ENCODE results near the gene RPS13. TPM values are rescaled to one million over a fixed set of nuclear protein-coding genes. Genes with fewer than 3 reads are reported as not detected.
A peak's percentile ranks its signal among the peaks of the same experiment; 100 is the strongest.
"Not testable (repeated sequence)": the region's sequence is repeated elsewhere in the genome, so short reads cannot be mapped to it uniquely, and the experiment has no call there.

Gene RPS13
- total RNA-seq, 2 donors from 2014 or later, result 970 to 1,088 TPM

DNA sequence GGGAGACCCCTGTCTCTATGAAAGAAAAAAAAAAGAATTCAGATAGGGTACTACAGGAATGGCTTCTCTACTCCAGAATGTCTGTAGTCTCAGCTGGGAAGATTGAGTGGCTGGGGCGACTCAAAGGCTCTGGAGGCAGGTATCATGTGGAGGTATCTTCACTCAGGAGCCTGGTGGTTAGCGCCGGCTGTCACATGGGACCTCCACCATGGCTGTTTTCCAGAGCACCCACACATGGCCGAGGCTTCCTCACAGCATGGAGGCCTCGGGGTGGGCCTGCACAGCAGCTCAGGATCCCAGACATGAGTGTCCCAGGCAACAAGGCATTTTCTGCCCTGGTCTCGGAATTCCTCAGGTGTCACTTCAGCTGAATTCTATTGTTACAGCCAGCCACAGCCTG lies 10.1 kb downstream of the RPS13 start:
- Mint-ChIP-seq H3K4me1 (no peaks in the 10 kb centered on the region), H3K4me3 (no peak overlapping the region), H3K27me3 (ENCODE audit: insufficient read depth) (no peaks in the 10 kb centered on the region), H3K9me3 (peaks cover 2% of the 10 kb centered on the region), H3K36me3 (ENCODE audit: low read depth) (peaks cover 4% of the 10 kb centered on the region), H3K27ac (no peak overlapping the region)
- TF ChIP-seq, protein P1, sequence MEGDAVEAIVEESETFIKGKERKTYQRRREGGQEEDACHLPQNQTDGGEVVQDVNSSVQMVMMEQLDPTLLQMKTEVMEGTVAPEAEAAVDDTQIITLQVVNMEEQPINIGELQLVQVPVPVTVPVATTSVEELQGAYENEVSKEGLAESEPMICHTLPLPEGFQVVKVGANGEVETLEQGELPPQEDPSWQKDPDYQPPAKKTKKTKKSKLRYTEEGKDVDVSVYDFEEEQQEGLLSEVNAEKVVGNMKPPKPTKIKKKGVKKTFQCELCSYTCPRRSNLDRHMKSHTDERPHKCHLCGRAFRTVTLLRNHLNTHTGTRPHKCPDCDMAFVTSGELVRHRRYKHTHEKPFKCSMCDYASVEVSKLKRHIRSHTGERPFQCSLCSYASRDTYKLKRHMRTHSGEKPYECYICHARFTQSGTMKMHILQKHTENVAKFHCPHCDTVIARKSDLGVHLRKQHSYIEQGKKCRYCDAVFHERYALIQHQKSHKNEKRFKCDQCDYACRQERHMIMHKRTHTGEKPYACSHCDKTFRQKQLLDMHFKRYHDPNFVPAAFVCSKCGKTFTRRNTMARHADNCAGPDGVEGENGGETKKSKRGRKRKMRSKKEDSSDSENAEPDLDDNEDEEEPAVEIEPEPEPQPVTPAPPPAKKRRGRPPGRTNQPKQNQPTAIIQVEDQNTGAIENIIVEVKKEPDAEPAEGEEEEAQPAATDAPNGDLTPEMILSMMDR (conservative IDR thresholded peaks at IDR 0.05), result no peak
- Histone ChIP-seq H3K36me3 (ENCODE audit: control insufficient read depth, insufficient read depth, low read length) (no peaks in the 10 kb centered on the region), H3K4me3 (ENCODE audit: low read length) (no peak overlapping the region), H3K27me3 (ENCODE audit: control insufficient read depth, insufficient read depth, low read length, poor library complexity, severe bottlenecking) (no peaks in the 10 kb centered on the region), H3K4me1 (ENCODE audit: control insufficient read depth, insufficient read depth, low read length) (no peaks in the 10 kb centered on the region), H3K27ac (ENCODE audit: low read depth, low read length) (no peak overlapping the region), H3K9me3 (ENCODE audit: control insufficient read depth, low read length) (no peaks in the 10 kb centered on the region), H3K9ac (ENCODE audit: extremely low read depth, low read length, poor library complexity, severe bottlenecking) (no peak overlapping the region)
- DNase-seq, result no peak
- WGBS, 2 experiments (ENCODE audit: insufficient coverage in 1 of 2, insufficient read length in 1 of 2), result 89 to 91% methylated on average over 6 of the region's 6 CpGs

DNA sequence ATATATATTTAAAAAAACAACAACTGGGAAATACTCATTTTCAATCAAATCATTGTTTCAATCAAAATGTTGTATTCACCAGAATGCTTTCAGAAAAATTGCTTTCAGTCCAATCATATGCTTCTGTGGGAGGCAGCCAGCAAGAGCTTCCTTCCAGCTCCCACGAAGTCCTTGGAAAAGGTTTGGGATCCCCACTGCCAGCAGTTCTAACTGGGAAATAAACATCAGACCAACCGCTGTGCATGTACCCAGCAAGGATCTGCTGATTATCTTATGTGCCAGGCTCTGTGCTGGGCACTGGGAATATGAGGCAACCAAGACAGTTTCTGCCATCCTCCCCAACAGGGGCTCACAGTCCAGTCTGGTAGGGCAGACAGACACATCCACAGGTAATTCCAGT lies 10.8 kb downstream of the RPS13 start:
- no peaks in the 10 kb centered on the region for H3K27me3 ChIP-seq (ENCODE audit: control insufficient read depth, insufficient read depth, low read length, poor library complexity, severe bottlenecking)
- Mint-ChIP-seq H3K9me3 (peaks cover 2% of the 10 kb centered on the region), H3K4me3 (no peak overlapping the region), H3K4me1 (no peaks in the 10 kb centered on the region), H3K36me3 (ENCODE audit: low read depth) (peaks cover 4% of the 10 kb centered on the region), H3K27ac (no peak overlapping the region), H3K27me3 (ENCODE audit: insufficient read depth) (no peaks in the 10 kb centered on the region)
- TF ChIP-seq, protein P1 (conservative IDR thresholded peaks at IDR 0.05), result no peak
- H3K9ac ChIP-seq (ENCODE audit: extremely low read depth, low read length, poor library complexity, severe bottlenecking), result no peak overlapping the region
- H3K36me3 ChIP-seq (ENCODE audit: control insufficient read depth, insufficient read depth, low read length), result no peaks in the 10 kb centered on the region
- no peaks in the 10 kb centered on the region for H3K4me1 ChIP-seq (ENCODE audit: control insufficient read depth, insufficient read depth, low read length)
- no peaks in the 10 kb centered on the region for H3K9me3 ChIP-seq (ENCODE audit: control insufficient read depth, low read length)
- no peak overlapping the region for H3K4me3 ChIP-seq (ENCODE audit: low read length)
- WGBS, 2 experiments (ENCODE audit: insufficient coverage in 1 of 2, insufficient read length in 1 of 2), result 81 to 93% methylated on average over 2 of the region's 2 CpGs
- H3K27ac ChIP-seq (ENCODE audit: low read depth, low read length), result no peak overlapping the region
- DNase-seq, result no peak

GRCh38 chr11:17063171-17064002 lies 14.1 kb downstream of the RPS13 start:
- Histone ChIP-seq H3K4me3 (ENCODE audit: low read length) (no peak overlapping the region), H3K9ac (ENCODE audit: extremely low read depth, low read length, poor library complexity, severe bottlenecking) (no peak overlapping the region), H3K9me3 (ENCODE audit: control insufficient read depth, low read length) (no peaks in the 10 kb centered on the region), H3K4me1 (ENCODE audit: control insufficient read depth, insufficient read depth, low read length) (no peaks in the 10 kb centered on the region), H3K27me3 (ENCODE audit: control insufficient read depth, insufficient read depth, low read length, poor library complexity, severe bottlenecking) (no peaks in the 10 kb centered on the region), H3K36me3 (ENCODE audit: control insufficient read depth, insufficient read depth, low read length) (no peaks in the 10 kb centered on the region), H3K27ac (ENCODE audit: low read depth, low read length) (no peak overlapping the region)
- TF ChIP-seq, protein P1 (conservative IDR thresholded peaks at IDR 0.05), result peak; percentile 94
- Mint-ChIP-seq H3K9me3 (peaks cover 2% of the 10 kb centered on the region), H3K27me3 (ENCODE audit: insufficient read depth) (no peaks in the 10 kb centered on the region), H3K27ac (no peak overlapping the region), H3K4me1 (no peaks in the 10 kb centered on the region), H3K4me3 (no peak overlapping the region), H3K36me3 (ENCODE audit: low read depth) (peaks cover 4% of the 10 kb centered on the region)
- 90 to 92% methylated on average over 2 to 4 of the region's 4 CpGs for WGBS, 2 experiments (ENCODE audit: insufficient coverage in 1 of 2, insufficient read length in 1 of 2)
- peak; percentile 93 for DNase-seq

GRCh38 chr11:17051146-17051545 lies 26.3 kb downstream of the RPS13 start:
- H3K4me3 Mint-ChIP-seq; H3K9me3 ChIP-seq (ENCODE audit: control insufficient read depth, low read length); H3K36me3 Mint-ChIP-seq (ENCODE audit: low read depth); H3K27me3 ChIP-seq (ENCODE audit: control insufficient read depth, insufficient read depth, low read length, poor library complexity, severe bottlenecking); H3K4me1 ChIP-seq (ENCODE audit: control insufficient read depth, insufficient read depth, low read length); H3K27ac ChIP-seq (ENCODE audit: low read depth, low read length); H3K27me3 Mint-ChIP-seq (ENCODE audit: insufficient read depth); H3K27ac Mint-ChIP-seq; H3K9ac ChIP-seq (ENCODE audit: extremely low read depth, low read length, poor library complexity, severe bottlenecking); H3K4me3 ChIP-seq (ENCODE audit: low read length); H3K4me1 Mint-ChIP-seq; DNase-seq; H3K36me3 ChIP-seq (ENCODE audit: control insufficient read depth, insufficient read depth, low read length): not testable (repeated sequence)
- 97 to 100% methylated on average over 5 to 21 of the region's 27 CpGs for WGBS, 2 experiments (ENCODE audit: insufficient coverage in 1 of 2, insufficient read length in 1 of 2)
- H3K9me3 Mint-ChIP-seq, result peaks cover 20% of the 10 kb centered on the region

- not testable (repeated sequence) for H3K27ac ChIP-seq (ENCODE audit: low read depth, low read length); H3K27me3 ChIP-seq (ENCODE audit: control insufficient read depth, insufficient read depth, low read length, poor library complexity, severe bottlenecking); H3K4me1 Mint-ChIP-seq; H3K9ac ChIP-seq (ENCODE audit: extremely low read depth, low read length, poor library complexity, severe bottlenecking); H3K27me3 Mint-ChIP-seq (ENCODE audit: insufficient read depth); H3K36me3 Mint-ChIP-seq (ENCODE audit: low read depth); H3K36me3 ChIP-seq (ENCODE audit: control insufficient read depth, insufficient read depth, low read length); H3K4me3 Mint-ChIP-seq; H3K4me1 ChIP-seq (ENCODE audit: control insufficient read depth, insufficient read depth, low read length); H3K27ac Mint-ChIP-seq; DNase-seq; H3K9me3 ChIP-seq (ENCODE audit: control insufficient read depth, low read length); H3K4me3 ChIP-seq (ENCODE audit: low read length)
- WGBS, 2 experiments (ENCODE audit: insufficient coverage in 1 of 2, insufficient read length in 1 of 2), result 90 to 94% methylated on average over 3 to 4 of the region's 4 CpGs
- peaks cover 20% of the 10 kb centered on the region for H3K9me3 Mint-ChIP-seq
These were observed 29.0 kb downstream of the RPS13 start for GRCh38 chr11:17048491-17048890.

Measured in endodermal cell (in vitro differentiated cells).